Left cardiac atrium (tissue), 4 donors: ENCODE measurements around the gene TANGO2. TPM values are rescaled to one million over a fixed set of nuclear protein-coding genes. Genes with fewer than 3 reads are reported as not detected.
A peak's percentile ranks its signal among the peaks of the same experiment; 100 is the strongest.

Experiments
- ATAC-seq, 2 donors: fragments of 200-7000 bp; cut with Tn5 transposase; one replicate each; pipeline ENCODE4 v1.9.1; 2020; ENCODE audit warnings: mild to moderate bottlenecking in 2 of 2, moderate library complexity in 2 of 2
- DNase-seq: peaks from one replicate; pipeline ENCODE4 v3.0.0-alpha.2; 2020
- intact Hi-C, 2 donors: fragments of 100-400 bp; cut with DNase I; formaldehyde crosslinking; loops; one replicate each; pipeline versions ENCODE4 v1.14.1 to v1.15.1; 2022 to 2023
- total RNA-seq, 2 donors: library from RNA; stranded (reverse); fragmentation: NEBNext Ultra II Directional; extraction: Animal tissue kit (Norgen Biotek cat#: 25700); gene quantifications; one replicate each; pipeline ENCODE4 v1.2.1, GENCODE V29; 2021
- donor health status: DM: no; HTN: yes; CAD: no.
- donor health status: DM: no; HTN: yes; CAD: no; lungs with severe emphysema.
- donor health status: DM: yes; HTN: yes; CAD: no.
- donor health status: Dilated cardiomyopathy.

The TANGO2 gene
- total RNA-seq, 2 donors from 2014 or later = 55.0 to 80.0 TPM

- no peak for DNase-seq
- intact Hi-C loops = no loop called here
- no peak for ATAC-seq
Observed at GRCh38 chr22:20019661-20020532, 1.0 kb upstream of the TANGO2 start.

- intact Hi-C loops = no loop called here
- DNase-seq = peak; percentile 83
- ATAC-seq = peak; percentile 57 to 60
Observed at GRCh38 chr22:20021196-20022181, 579 bp downstream of the TANGO2 start.

GRCh38 chr22:20022231-20022977 is 1.5 kb downstream of the TANGO2 start:
- intact Hi-C loops = no loop called here
- no peak for ATAC-seq
- DNase-seq = no peak

- DNase-seq = no peak
- intact Hi-C loops = no loop called here
- no peak for ATAC-seq
Observed at GRCh38 chr22:20022978-20023613, 2.2 kb downstream of the TANGO2 start.

- ATAC-seq (no peak), DNase-seq (peak; percentile 56)
- intact Hi-C loops = no loop called here
Observed at GRCh38 chr22:20024225-20024624, 3.3 kb downstream of the TANGO2 start.

- ATAC-seq = no peak
- intact Hi-C loops = no loop called here
- DNase-seq = peak; percentile 5
Observed at GRCh38 chr22:20024650-20025397, 3.9 kb downstream of the TANGO2 start.

GRCh38 chr22:20025401-20026203 is 4.7 kb downstream of the TANGO2 start:
- no peak for DNase-seq
- intact Hi-C loops = no loop called here

GRCh38 chr22:20026204-20026908 is 5.4 kb downstream of the TANGO2 start:
- no peak for DNase-seq

More at GRCh38 chr22:20025401-20026203, 4.7 kb downstream of the TANGO2 start:
- no peak for ATAC-seq

GRCh38 chr22:20026996-20027601 is 6.2 kb downstream of the TANGO2 start:
- intact Hi-C loops = no loop called here
- no peak for DNase-seq
- no peak for ATAC-seq

More at GRCh38 chr22:20026204-20026908, 5.4 kb downstream of the TANGO2 start:
- intact Hi-C loops = no loop called here
- no peak for ATAC-seq

GRCh38 chr22:20027966-20028854 is 7.3 kb downstream of the TANGO2 start:
- intact Hi-C loops = no loop called here
- DNase-seq (no peak), ATAC-seq (no peak)

- DNase-seq = no peak
- ATAC-seq = peak in 1 of 2 donors; percentile 15
- intact Hi-C loops = no loop called here
Observed at GRCh38 chr22:20028855-20029549, 8.1 kb downstream of the TANGO2 start.

- no peak for DNase-seq
- peak; percentile 15 to 20 for ATAC-seq
- intact Hi-C loops = loop anchor here in 1 of 2 donors (10.0 kb wide), 1 partner anchor 85 kb away; the partner anchor contains the start of genes RANBP1 and TRMT2A
Observed at GRCh38 chr22:20029550-20030225, 8.8 kb downstream of the TANGO2 start.

- ATAC-seq = no peak
- intact Hi-C loops = loop anchor here in 1 of 2 donors (10.0 kb wide), 1 partner anchor 83 kb away; the partner anchor contains the start of genes RANBP1 and TRMT2A
Observed at GRCh38 chr22:20031732-20032406, 11.0 kb downstream of the TANGO2 start.

More at GRCh38 chr22:20031732-20032406, 11.0 kb downstream of the TANGO2 start:
- no peak for DNase-seq
